OCI-LY1 (cell line): ENCODE data around the gene TMED8.

Experiments
- H2AFZ ChIP-seq: fragments of 200-600 bp; sonication (generic), shearing (Covaris generic); 2 replicates; pipeline ENCODE4 v1.6.0; 2014; ENCODE audit warnings: antibody characterized with exemption, mild to moderate bottlenecking, low read length
- H3F3A ChIP-seq: fragments of 200-600 bp; sonication (generic), shearing (Covaris generic); 2 replicates; pipeline ENCODE4 v1.6.0; 2014; ENCODE audit warnings: mild to moderate bottlenecking, antibody characterized with exemption, low read length, moderate library complexity; ENCODE audit not compliant: insufficient read depth
- H3K27ac ChIP-seq: fragments of 200-600 bp; sonication (generic); 2 replicates; pipeline ENCODE4 v1.5.1; 2014; ENCODE audit warnings: low read length, mixed run types, mild to moderate bottlenecking, low read depth; ENCODE audit not compliant: poor library complexity, severe bottlenecking
- H3K27me3 ChIP-seq: fragments of 200-600 bp; sonication (generic); 2 replicates; pipeline ENCODE4 v1.6.0; 2014; ENCODE audit warnings: antibody characterized with exemption, mild to moderate bottlenecking, low read length, moderate library complexity; ENCODE audit not compliant: insufficient read depth
- H3K36me3 ChIP-seq: fragments of 200-600 bp; sonication (generic); 2 replicates; pipeline ENCODE4 v1.6.1; 2014; ENCODE audit warnings: mild to moderate bottlenecking, antibody characterized with exemption, low read length, moderate library complexity, mixed read lengths; ENCODE audit not compliant: insufficient read depth
- H3K4me1 ChIP-seq: fragments of 200-600 bp; sonication (generic); 2 replicates; pipeline ENCODE4 v1.5.1; 2014; ENCODE audit warnings: mild to moderate bottlenecking, low read length, moderate library complexity; ENCODE audit not compliant: insufficient read depth, severe bottlenecking
- H3K4me2 ChIP-seq: fragments of 200-600 bp; sonication (generic), shearing (Covaris generic); 2 replicates; pipeline ENCODE4 v1.6.1; 2014; ENCODE audit warnings: low read length
- H3K4me3 ChIP-seq: fragments of 200-600 bp; sonication (generic); 2 replicates; pipeline ENCODE4 v1.5.1; 2014; ENCODE audit warnings: low read length, low read depth, mild to moderate bottlenecking, mixed read lengths; ENCODE audit not compliant: poor library complexity, severe bottlenecking
- H3K79me2 ChIP-seq: fragments of 200-600 bp; shearing (Covaris generic); 2 replicates; pipeline ENCODE4 v1.6.1; 2016; ENCODE audit warnings: mixed run types, low read length, mixed read lengths; ENCODE audit not compliant: insufficient read depth
- H3K9ac ChIP-seq: fragments of 200-600 bp; sonication (generic), shearing (Covaris generic); 2 replicates; pipeline ENCODE4 v1.6.1; 2014; ENCODE audit warnings: mild to moderate bottlenecking, low read length, mixed read lengths
- H3K9me2 ChIP-seq: fragments of 200-600 bp; sonication (generic), shearing (Covaris generic); 2 replicates; pipeline ENCODE4 v1.6.1; 2014; ENCODE audit warnings: low read depth, mild to moderate bottlenecking, low read length, mixed read lengths
- H3K9me3 ChIP-seq: fragments of 200-600 bp; shearing (Covaris generic); 2 replicates; pipeline ENCODE4 v1.6.1; 2014; ENCODE audit warnings: low read length, mixed read lengths
- H4K20me1 ChIP-seq: fragments of 200-600 bp; sonication (generic), shearing (Covaris generic); 2 replicates; pipeline ENCODE4 v1.6.0; 2016; ENCODE audit warnings: mild to moderate bottlenecking, low read length; ENCODE audit not compliant: insufficient read depth
- CTCF ChIP-seq: fragments of 200-600 bp; sonication (generic), shearing (Covaris generic); IDR thresholded peaks from 2 replicates; pipeline ENCODE4 v1.5.1; 2017; ENCODE audit warnings: mild to moderate bottlenecking, antibody characterized with exemption, low read length, moderate library complexity, mixed read lengths
- EZH2 ChIP-seq: fragments of 200-600 bp; sonication (generic), shearing (Covaris generic); IDR thresholded peaks from 2 replicates; pipeline ENCODE4 v1.8.0; 2017; ENCODE audit warnings: borderline replicate concordance, mixed run types, mild to moderate bottlenecking, antibody characterized with exemption, low read length, moderate library complexity, mixed read lengths

TMED8 gene

GRCh38 chr14:77346495-77346894 lies 30.4 kb downstream of the TMED8 start:
- H3F3A ChIP-seq: no peaks in the 10 kb centered on the region

GRCh38 chr14:77344377-77344996 lies 32.4 kb downstream of the TMED8 start:
- no peak overlapping the region for H2AFZ ChIP-seq
- H3K4me1 ChIP-seq: peaks cover 20% of the 10 kb centered on the region
- no peak overlapping the region for H3K4me2 ChIP-seq
- H4K20me1 ChIP-seq: no peaks in the 10 kb centered on the region
- H3K27ac ChIP-seq: no peak overlapping the region
- H3K9ac ChIP-seq: no peak overlapping the region
- no peaks in the 10 kb centered on the region for H3K79me2 ChIP-seq
- H3K9me2 ChIP-seq: no peaks in the 10 kb centered on the region
- H3K36me3 ChIP-seq: peaks cover 88% of the 10 kb centered on the region
- no peaks in the 10 kb centered on the region for H3F3A ChIP-seq
- H3K27me3 ChIP-seq: no peaks in the 10 kb centered on the region
- TF ChIP-seq CTCF: no peak
- no peak overlapping the region for H3K4me3 ChIP-seq
- H3K9me3 ChIP-seq: no peaks in the 10 kb centered on the region

More at GRCh38 chr14:77346495-77346894, 30.4 kb downstream of the TMED8 start:
- Histone ChIP-seq H3K79me2 (no peaks in the 10 kb centered on the region), H3K4me3 (no peak overlapping the region), H3K27me3 (no peaks in the 10 kb centered on the region), H3K4me2 (no peak overlapping the region), H3K27ac (no peak overlapping the region), H2AFZ (no peak overlapping the region), H4K20me1 (no peaks in the 10 kb centered on the region), H3K9ac (no peak overlapping the region), H3K9me3 (no peaks in the 10 kb centered on the region), H3K9me2 (no peaks in the 10 kb centered on the region), H3K4me1 (peaks cover 24% of the 10 kb centered on the region), H3K36me3 (peaks cover 83% of the 10 kb centered on the region)
- no peak for TF ChIP-seq CTCF

GRCh38 chr14:77343662-77344061 lies 33.2 kb downstream of the TMED8 start:
- no peaks in the 10 kb centered on the region for H4K20me1 ChIP-seq
- TF ChIP-seq EZH2 (no peak), CTCF (no peak)
- no peaks in the 10 kb centered on the region for H3F3A ChIP-seq
- no peak overlapping the region for H3K9ac ChIP-seq
- no peak overlapping the region for H2AFZ ChIP-seq
- no peak overlapping the region for H3K4me2 ChIP-seq
- no peaks in the 10 kb centered on the region for H3K27me3 ChIP-seq
- H3K79me2 ChIP-seq: no peaks in the 10 kb centered on the region
- no peak overlapping the region for H3K27ac ChIP-seq
- no peaks in the 10 kb centered on the region for H3K9me3 ChIP-seq
- no peaks in the 10 kb centered on the region for H3K9me2 ChIP-seq
- no peak overlapping the region for H3K4me3 ChIP-seq
- peaks cover 13% of the 10 kb centered on the region for H3K4me1 ChIP-seq
- peaks cover 88% of the 10 kb centered on the region for H3K36me3 ChIP-seq
